ENCODE measurements around the gene DTD1.

DTD1 gene

DNA sequence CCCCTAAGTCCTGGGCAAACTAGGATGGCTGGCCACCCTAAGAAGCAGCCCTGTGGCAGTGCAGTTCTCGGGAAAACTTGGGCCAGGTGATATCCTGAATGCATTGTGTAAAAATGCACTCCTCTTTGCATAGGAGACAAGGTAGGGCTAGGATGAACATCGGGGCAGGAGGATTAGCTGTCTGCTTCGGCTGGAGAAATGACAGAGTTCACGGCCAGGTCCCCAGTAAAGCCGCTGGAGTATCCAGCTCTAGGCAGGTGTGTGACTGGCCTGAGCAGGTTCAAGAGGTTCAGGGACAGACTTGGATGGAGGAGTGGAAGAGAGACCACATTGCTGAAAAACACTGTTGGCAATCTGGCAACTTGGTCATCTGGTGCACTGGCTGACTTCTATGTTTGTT, 26.4 kb downstream of the DTD1 start:
- FAIRE-seq, result no peak
- no peak for DNase-seq (ENCODE audit: insufficient read length, low spot score)

DNA sequence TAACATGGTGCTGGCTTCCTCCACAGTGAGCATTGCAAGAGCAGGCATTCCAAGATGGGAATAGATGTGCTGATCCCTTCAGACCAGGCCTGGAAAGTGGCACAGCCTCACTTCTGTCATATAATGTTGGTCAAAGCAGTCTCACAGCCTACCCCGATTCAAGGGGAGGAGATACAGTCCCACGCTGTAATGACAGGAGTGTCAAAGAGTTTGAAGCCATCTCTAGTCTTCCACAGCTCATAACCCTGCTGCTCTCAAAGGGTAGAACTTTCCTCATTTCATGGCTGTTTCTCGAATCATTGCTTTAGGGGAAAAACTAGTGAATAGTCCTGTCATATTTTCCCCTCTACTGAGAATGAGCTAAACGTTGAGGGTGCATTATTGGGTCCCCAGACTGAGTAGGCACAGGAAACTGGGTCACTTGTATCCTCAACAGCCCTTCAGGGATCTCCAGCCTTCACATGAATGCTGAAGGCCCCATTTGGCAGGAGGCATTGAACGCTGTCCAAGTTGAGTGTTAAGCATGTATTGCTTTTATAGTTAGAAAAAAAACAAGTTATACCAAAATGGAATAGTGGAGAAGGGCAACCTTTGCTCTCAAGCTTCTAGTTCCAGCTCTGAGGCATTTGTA, 27.3 kb downstream of the DTD1 start:
- FAIRE-seq, result no peak
- DNase-seq (ENCODE audit: insufficient read length, low spot score), result no peak

DNA sequence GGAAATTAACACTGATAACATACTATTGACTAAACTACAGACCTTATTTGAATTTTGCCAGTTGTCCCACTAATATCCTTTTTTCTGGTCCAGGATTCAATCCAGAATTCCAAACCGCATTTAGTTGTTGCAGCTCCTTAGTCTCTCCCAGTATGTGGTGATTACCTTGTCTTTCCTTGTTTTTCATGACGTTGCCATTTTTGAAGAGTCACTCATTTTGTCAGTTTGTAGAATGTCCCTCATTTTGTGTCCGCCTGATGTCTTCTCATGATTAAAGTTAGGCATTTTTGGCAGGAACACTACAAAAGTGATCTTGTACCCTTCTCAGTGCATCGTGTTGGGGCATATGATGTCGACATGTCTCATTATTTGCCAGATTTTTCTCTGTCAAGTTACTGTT, 33.1 kb downstream of the DTD1 start:
- no peak for FAIRE-seq

DNA sequence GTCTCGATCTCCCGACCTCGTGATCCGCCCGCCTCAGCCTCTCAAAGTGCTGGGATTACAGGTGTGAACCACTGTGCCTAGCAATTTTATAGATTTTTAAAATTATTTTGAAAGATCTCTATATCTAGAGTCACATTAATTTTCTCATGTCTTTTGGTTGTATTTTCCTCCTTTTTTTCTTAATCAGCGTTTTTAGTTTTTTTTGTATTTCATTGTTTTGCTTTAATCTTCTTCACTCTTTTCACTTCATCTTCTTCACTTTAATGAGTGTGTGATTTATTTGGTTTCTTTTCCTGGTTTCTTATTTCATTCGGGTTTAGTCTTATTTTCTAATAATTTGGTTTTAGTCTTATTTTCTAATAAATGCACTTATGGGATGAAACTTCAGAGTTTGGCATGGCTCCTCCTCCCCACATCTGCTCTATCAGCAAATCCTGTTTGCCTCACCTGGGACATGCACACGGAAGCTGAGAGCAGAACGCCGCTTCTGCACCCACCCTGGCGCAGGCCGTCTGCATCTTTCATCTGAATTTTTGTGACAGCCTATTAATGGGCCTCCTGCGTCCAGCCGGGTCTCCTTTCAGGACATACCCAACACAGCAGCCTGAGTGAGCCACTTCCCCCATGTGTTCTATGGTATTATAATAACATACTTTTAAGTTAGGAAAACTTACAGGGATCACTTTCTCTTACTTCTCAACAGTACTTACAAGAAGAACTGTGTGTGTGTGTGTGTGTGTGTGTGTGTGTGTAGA, 35.5 kb downstream of the DTD1 start:
- FAIRE-seq (no peak), DNase-seq (ENCODE audit: insufficient read length, low spot score) (no peak)

More for the DNA sequence above, 33.1 kb downstream of the DTD1 start:
- no peak for DNase-seq (ENCODE audit: insufficient read length, low spot score)

DNA sequence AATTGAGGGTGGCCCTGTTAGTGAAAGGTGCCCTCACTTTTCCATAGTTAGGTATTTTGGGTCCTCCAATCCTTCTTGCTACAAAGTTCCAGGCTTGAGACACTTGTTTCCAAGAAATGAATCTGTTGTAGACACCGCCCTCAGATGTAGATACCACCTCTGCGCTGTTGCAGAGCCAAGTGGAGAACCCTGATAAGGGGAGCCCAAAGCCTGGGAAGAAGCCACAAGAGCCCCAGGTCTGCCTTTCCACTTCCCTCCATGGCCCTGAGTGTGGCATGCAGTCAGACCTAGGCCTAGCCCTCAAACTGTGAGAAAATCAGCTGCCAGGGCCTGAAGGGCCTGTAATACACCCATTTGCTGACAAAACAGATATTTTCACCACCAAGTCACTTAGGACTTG, 37.1 kb downstream of the DTD1 start:
- no peak for FAIRE-seq
- no peak for DNase-seq (ENCODE audit: insufficient read length, low spot score)

DNA sequence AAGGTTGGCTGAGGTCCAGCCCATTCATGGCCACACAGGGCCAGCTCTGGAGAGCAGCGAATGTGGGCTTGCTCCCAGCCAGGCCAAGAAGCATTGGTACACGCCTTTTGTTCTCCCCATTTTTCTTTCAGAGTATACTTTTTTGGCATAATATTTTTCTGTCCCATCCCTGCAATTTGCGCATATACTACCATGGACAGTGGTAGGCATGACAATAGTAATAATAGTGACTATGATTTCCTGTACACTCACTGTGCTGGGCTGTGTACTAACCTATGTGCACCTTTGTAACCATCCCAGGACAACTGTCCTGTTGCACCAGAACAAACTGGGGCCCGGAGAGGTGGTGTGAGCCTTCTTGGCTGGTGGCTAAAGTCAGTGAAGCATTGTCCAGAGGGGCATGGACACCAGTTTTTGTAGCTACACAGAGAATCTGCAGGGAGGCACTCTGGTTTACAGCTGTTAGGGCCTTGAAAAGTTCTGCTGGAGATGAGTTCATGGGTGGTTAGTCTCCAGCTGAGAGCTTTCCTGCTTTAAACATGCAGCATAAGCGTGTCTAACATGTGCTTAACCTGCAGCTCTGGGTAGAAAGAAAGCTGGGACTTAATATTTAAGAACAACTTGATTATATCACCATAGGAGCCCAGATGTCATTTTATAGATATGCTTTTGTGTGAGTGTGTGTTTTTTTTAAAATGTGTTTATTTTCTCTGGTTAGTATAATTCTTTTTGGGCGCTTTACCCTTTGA, 38.2 kb downstream of the DTD1 start:
- FAIRE-seq (no peak), DNase-seq (ENCODE audit: insufficient read length, low spot score) (no peak)

DNA sequence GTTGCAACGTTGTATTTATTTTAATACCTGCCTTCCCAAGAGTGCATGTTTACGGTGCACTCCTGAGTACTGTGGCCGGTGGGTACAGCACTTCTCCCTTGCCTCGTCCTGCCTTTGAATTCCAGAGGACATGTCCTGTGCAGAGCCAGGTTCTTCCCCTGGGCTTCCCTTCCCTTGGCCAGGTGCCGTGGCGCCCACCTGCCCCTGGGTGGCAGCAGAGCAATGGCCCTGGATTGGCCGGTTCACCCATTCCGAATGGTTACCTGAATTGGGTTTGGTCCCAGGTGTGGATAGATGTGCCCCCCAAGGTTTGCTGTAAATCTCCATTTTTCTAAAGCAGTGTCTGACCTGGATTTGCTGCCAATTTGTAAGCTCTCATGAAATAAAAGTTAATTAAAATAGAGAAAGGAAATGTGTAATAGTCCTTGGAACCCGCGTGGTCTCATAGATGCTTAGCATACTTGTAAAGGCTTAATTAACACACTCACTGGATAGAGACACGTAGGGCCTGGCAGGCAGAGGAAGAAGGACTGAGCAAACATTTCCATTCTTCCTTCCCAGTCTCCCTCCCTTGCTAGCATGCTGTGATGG, 40.6 kb downstream of the DTD1 start:
- FAIRE-seq (no peak), DNase-seq (ENCODE audit: insufficient read length, low spot score) (no peak)

DNA sequence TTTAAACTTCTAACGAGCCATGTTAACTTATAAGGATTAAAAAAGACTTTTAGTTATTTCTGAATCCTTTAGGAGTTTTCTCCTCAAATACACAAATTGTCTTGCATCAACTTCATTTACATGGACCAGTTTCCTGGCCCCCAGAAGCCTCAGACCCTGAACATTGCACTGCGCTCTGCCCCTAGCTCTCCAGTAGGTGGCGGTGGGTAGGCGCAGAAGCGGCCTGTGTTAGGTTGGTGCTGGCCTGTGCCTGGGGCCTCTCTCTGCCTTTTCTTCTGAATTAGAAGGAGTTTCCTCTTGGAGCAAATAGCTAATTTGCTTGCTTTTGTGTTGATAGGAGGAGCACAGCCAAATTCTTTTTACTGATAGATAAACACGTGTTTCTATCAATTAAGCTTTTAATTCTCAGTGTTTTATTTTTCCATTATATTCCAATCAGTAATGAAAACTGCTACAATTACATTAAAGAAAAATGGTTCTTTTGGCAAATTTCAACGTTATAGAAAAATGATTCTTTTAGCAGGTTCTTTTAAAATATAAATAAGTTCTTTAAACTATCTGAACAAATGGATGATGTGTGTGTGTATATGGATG, 44.4 kb downstream of the DTD1 start:
- FAIRE-seq (peak; percentile 96), DNase-seq (ENCODE audit: insufficient read length, low spot score) (peak; percentile 45)

DNA sequence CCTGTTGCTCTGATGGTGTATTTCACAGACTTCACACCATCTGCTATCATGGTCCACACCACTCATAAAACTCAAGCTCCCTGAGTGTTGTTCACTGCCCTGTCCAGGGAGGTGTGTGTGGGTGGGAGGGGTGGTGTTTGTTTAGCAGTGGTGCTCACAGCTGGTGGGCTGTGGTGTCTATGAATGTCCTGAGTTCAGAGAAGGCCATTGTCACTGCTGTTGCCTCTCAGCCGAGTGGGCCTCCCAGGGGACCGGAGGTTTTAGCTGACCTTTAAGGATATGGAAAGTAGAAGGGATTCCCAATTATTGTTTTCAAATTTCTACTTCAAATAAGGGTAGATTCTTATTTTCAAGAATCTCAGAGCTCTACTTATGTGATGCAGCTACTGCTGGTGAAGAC, 45.6 kb downstream of the DTD1 start:
- DNase-seq (ENCODE audit: insufficient read length, low spot score), result no peak
- no peak for FAIRE-seq

DNA sequence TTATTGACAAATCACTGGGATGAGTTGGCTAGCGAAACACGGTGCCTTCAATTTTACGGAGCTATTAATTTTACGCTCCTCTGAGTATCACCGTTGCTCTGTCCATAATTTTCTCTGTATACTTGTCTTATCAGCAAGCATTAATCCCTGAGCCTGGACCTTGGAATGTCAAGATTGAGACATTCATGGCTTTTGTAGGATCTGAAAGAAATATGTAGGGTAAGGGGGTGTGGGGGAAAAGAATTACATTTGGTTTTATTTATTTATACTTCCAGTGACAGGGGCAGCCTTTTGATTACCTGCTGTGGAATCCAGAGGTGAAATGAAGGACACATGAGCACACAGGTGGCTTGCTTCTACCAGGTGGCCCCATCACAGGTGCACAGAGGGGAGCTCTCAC, 46.6 kb downstream of the DTD1 start:
- DNase-seq (ENCODE audit: insufficient read length, low spot score) (no peak), FAIRE-seq (no peak)

DNA sequence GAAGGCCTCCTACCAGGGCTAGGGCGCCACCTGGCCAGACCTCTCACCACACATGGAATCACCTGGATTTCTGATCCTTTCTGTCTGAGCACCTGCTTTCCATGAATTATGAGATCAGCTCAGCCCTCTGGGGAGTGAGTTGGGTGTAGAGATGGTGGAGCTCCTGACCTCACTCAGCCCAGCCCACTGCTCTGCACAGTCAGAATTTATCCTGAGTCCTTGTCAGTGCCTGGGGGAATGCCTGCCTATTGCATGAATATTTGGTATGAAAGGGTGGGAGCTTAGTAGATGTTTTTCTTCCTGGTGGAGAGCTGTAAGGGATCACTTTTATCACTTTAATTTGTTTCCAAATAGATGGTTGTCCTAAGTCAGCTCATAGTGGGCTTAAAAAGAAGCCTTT, 47.5 kb downstream of the DTD1 start:
- DNase-seq (ENCODE audit: insufficient read length, low spot score) (no peak), FAIRE-seq (no peak)

DNA sequence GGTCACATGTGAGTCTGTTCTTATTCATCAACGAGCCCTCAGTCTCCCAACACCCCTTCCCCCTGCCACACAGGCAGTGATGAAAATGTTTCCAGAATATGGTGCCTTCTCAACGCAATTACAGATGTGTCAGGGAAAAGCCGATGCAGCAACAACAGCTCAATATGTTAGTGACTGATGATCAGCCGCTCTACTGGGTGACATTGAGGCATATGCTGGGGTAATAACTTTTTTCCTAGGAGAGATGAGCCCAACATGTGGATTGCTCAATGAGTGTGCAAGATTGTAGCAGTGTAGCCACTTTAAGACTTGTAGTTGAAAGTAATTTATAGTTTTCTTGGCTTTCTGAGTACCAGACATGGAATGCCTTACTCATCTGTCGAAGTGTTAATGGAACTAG, 49.4 kb downstream of the DTD1 start:
- no peak for DNase-seq (ENCODE audit: insufficient read length, low spot score)

DNA sequence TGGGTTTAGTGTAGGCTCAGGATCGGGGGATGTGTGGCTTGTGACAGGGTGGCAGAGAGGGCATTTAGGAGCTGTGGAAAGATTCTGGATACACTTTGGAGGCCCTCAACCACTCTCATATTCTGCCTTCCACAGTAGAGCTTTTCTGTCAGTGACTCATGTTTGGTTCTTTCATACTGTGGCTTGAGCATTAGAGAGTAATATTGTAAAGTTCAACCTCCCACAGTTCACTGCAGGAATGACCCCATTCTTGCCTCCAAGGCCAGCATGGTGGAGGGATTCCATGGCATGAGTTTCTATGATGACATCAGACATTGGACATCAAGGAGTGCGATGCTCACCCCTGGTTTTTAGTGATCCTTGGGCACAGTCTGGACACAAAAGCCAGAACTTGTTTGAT, 50.9 kb downstream of the DTD1 start:
- DNase-seq (ENCODE audit: insufficient read length, low spot score) (no peak), FAIRE-seq (peak; percentile 8)

More for the DNA sequence above, 49.4 kb downstream of the DTD1 start:
- no peak for FAIRE-seq

DNA sequence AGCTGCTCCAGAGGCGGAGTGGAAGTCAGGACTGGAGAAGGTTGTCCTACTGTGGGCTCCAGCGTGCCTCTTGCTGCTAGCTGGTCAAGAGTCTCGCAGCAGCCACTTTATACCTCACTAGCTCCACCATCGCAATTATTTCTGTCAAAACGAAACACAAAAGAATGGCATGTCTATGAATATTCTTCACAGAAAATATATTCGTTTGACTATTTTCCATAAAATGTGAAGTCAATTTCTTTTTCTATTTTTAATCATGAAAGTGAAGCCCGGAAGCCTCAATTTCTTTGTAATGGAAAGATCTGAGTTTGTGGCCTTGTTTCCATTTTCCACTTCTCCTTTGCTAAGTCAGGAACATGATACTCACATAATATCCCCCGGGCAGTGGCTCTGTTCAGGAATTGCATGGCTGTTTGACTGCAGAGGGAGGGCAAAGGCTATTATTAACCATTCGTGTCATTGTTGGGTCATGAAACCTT, 51.7 kb downstream of the DTD1 start:
- FAIRE-seq (peak; percentile 64), DNase-seq (ENCODE audit: insufficient read length, low spot score) (no peak)

DNA sequence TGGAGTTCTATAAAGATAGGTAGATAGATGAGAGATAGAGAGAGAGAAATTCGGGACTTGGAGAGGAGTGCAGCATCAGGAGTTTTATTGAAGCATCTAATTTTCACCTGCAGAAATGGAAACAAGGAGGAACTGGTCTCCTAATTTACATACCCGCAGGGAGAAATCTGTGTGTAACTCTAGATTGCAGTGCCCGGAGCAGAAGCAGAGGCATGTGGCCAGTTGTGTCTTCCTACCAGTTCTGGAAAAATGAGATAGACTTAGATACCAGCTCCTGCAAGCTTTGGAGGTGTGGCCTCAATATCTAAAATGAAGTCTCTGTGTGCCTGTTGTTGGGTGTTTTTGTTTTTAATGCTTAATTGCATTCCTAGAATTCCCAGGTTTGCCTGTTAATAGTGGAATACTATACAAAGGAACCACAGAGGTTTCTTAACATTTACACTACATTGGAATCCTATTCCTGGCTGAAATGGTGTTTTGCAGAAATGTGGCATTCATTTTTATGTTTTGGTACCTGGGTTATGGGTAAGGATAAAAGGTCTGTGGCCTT, 57.4 kb downstream of the DTD1 start:
- DNase-seq (ENCODE audit: insufficient read length, low spot score), result no peak
- no peak for FAIRE-seq

DNA sequence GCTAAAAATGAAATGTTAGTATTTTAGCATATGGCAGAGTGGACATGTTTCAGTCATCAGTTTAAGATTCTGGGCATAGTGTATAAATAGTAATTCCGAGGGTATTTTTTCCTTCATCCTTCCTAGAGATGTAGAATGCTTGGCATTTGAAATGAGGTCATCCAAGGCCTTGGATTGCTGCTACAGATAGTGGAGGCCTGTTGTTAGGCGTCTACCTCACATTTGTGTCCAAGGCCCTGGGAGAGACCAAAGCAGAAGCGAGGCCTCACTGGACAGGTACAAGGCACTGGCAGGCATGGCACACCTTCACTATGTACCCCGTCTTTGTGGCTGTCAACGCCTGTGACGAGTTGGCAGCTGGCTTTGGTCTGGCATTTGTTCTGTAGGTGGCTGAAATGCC, 58.0 kb downstream of the DTD1 start:
- no peak for DNase-seq (ENCODE audit: insufficient read length, low spot score)
- no peak for FAIRE-seq

DNA sequence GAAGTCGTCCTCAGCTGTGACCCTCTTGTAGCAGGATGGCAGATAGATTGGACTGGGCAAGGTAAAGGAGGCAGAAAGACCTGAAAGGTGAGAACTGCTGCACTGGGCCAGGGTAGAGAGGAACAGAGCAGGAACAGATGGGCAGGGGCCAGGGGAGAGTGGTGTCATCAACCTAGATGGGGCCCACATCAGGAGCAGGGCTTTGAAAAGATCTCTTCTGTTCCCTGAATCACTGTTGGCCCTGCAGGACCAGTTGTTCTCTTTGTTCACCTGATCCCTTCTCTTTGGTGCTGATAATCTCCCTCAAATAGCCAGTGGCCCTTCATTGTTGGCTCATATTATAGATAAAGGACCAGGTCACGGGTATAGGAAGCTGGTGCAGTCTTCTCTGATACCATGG, 59.9 kb downstream of the DTD1 start:
- no peak for FAIRE-seq

DNA sequence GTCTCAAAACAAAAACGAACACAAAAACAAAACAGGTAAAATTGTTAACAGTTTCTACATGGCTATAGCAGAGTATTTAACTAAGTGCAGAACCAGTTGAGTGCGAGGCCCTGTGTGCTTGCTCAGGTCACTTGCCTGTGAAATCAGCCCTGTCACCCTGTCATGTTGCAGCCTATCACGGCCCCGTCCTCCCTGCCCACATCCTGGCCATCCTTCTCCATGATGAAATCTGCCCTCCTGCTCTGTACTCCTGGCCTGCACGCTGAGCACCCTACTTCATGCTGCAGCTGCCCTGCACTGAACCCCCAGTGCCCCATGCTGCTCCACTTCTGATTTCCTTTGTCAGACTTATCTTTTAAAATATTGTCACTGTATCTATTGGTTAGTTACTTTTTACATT, 62.4 kb downstream of the DTD1 start:
- FAIRE-seq (no peak), DNase-seq (ENCODE audit: insufficient read length, low spot score) (no peak)

More for the DNA sequence above, 59.9 kb downstream of the DTD1 start:
- no peak for DNase-seq (ENCODE audit: insufficient read length, low spot score)

DNA sequence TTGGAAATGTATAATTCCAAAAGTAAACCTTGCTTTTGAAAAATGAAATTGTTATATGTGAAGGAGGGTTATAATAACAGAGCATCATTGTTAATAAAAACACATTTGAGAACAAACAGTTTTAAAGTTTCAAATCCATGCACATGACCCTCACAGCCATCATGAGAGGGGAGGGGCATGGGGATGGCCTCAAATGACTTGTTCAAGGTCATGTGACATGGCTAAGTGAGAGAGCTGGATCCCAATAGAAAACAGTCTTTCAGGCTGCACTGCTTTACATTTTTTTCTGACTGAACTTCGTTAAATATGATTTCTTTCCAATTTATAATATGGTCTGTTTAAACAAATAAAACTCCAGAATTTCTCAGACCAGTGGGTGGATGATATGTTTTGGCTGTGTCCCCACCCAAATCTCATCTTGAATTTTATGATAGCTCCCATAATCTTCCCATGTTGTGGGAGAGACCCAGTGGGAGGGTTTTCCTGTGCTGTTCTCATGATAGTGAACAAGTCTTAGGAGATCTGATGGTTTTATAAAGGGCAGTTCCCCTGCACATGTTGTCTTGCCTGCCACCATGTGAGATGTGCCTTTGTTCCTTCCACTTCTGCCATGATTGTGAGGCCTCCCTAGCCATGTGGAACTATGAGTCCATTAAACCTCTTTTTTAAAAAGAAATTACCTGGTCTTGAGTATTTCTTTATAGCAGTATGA, 66.0 kb downstream of the DTD1 start:
- DNase-seq (ENCODE audit: insufficient read length, low spot score) (no peak), FAIRE-seq (no peak)

DNA sequence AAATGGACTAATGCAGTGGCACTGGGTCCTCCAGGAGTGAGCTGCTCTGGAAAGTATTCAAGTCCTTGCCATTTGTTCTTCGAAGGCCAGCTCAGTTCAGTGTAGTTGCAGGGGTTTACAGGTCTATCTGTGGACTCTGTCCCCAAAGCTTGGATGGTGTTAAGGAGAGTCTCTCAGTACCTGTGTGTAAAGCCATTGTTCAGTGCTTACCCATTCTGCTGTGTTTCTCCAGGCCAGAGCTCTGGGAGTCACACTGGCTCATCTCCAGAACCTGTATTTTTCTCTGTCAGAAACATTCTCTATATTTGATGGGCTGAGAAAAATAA, 66.6 kb downstream of the DTD1 start:
- DNase-seq (ENCODE audit: insufficient read length, low spot score) (no peak), FAIRE-seq (no peak)
